ENCODE data around the gene NDFIP1.

Gene NDFIP1

GRCh38 chr5:142118155-142118686 is 9.6 kb downstream of the NDFIP1 start:
- DNase-seq (ENCODE audit: extremely low read depth, low read depth) = no peak
- TF ChIP-seq, protein P1, sequence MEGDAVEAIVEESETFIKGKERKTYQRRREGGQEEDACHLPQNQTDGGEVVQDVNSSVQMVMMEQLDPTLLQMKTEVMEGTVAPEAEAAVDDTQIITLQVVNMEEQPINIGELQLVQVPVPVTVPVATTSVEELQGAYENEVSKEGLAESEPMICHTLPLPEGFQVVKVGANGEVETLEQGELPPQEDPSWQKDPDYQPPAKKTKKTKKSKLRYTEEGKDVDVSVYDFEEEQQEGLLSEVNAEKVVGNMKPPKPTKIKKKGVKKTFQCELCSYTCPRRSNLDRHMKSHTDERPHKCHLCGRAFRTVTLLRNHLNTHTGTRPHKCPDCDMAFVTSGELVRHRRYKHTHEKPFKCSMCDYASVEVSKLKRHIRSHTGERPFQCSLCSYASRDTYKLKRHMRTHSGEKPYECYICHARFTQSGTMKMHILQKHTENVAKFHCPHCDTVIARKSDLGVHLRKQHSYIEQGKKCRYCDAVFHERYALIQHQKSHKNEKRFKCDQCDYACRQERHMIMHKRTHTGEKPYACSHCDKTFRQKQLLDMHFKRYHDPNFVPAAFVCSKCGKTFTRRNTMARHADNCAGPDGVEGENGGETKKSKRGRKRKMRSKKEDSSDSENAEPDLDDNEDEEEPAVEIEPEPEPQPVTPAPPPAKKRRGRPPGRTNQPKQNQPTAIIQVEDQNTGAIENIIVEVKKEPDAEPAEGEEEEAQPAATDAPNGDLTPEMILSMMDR (IDR thresholded peaks at IDR 0.05; ENCODE audit: low read depth, low read length) = no peak

DNA sequence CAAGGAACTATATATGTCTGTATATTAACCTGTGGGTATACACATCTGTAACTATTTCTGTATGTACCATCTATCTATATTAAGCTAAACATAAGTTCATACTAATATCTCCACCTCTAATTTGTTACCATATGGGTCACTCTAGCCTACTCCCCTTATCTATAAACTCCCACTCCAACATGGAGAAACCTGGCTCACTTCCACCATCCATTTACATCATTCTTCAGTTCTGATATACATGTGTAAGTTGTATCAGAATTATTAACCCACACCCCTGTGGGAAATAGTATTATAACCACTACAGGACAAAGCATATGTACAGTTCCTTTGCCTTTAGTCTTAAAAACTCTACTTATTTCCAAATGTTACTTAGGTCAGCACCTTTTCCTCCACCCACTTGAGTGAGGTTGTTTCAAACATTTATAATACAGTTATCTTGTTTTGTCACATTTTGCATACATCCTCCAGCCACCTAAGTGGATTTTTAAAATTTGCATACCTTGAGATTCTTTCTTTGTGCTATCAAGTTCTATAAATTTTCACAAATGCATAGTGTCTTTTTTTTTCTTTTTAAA is 10.6 kb downstream of the NDFIP1 start:
- DNase-seq (ENCODE audit: extremely low read depth, low read depth) = no peak
- TF ChIP-seq, protein P1 (IDR thresholded peaks at IDR 0.05; ENCODE audit: low read depth, low read length) = no peak

DNA sequence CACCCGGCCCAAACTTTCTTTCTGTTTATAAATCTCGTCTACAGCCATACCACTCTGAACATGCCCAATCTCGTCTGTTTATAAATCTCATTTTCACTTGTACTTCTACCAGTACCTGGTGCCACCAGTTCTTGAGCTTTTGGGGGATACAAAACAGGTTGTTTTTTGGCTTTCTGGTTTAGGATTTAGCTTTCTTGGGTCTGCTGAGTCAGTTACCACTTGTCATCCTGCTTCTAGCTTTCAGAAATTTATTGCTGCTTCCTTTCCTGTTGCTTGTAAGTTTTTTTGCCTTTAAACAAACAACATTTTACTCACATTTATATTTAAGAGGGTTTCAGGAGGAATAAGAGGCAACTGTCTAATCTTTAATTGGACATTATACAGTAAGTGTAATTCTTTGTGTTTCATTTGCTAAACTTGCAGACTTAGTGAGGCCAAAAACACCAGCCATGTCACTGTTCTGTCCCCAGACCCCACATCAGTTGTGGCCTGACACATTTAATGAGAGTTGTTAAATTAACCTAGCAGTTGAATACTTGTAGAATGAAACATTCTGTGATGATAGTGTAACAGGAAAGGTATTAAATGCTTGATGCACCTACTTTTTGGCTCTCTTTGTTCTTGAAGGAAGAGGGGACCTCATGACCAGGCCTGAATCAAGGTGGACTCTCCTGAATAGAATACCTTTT is 11.8 kb downstream of the NDFIP1 start:
- no peak for DNase-seq (ENCODE audit: extremely low read depth, low read depth)
- TF ChIP-seq, protein P1 (IDR thresholded peaks at IDR 0.05; ENCODE audit: low read depth, low read length) = no peak

GRCh38 chr5:142122121-142122520 is 13.5 kb downstream of the NDFIP1 start:
- TF ChIP-seq, protein P1 (IDR thresholded peaks at IDR 0.05; ENCODE audit: low read depth, low read length) = no peak
- no peak for DNase-seq (ENCODE audit: extremely low read depth, low read depth)

- TF ChIP-seq, protein P1 (IDR thresholded peaks at IDR 0.05; ENCODE audit: low read depth, low read length) = no peak
- no peak for DNase-seq (ENCODE audit: extremely low read depth, low read depth)
These were observed 16.8 kb downstream of the NDFIP1 start for GRCh38 chr5:142125378-142125777.

DNA sequence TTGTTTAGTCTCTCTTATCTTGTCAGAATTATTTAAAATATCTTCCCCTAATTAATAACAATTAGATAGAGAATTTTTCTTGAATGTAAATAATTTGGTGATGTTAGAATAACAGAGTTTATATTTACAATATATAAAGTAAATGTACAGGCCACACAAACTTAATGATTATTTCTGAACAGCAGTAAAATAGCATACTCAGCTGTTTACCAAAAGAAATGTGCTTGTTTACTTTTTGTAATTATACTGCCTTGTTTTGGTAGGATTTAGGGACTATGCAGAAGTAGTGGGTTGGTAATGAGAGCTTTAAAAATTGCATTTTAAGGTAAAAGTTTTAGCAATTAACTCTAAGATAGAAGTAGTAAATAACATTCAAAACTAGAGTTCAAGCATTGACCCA is 17.4 kb downstream of the NDFIP1 start:
- DNase-seq (ENCODE audit: extremely low read depth, low read depth) = no peak
- TF ChIP-seq, protein P1 (IDR thresholded peaks at IDR 0.05; ENCODE audit: low read depth, low read length) = no peak

GRCh38 chr5:142128675-142129208 is 20.2 kb downstream of the NDFIP1 start:
- no peak for DNase-seq (ENCODE audit: extremely low read depth, low read depth)
- TF ChIP-seq, protein P1 (IDR thresholded peaks at IDR 0.05; ENCODE audit: low read depth, low read length) = no peak

Measured in AG09319 (cell line).